OCI-LY1 (cell line): ENCODE results near the gene KCNIP4.
A peak's percentile ranks its signal among the peaks of the same experiment; 100 is the strongest.

ENCODE experiments used
- H2AFZ ChIP-seq: fragments of 200-600 bp; sonication (generic), shearing (Covaris generic); 2 replicates; pipeline ENCODE4 v1.6.0; 2014; ENCODE audit warnings: antibody characterized with exemption, mild to moderate bottlenecking, low read length
- H3F3A ChIP-seq: fragments of 200-600 bp; sonication (generic), shearing (Covaris generic); 2 replicates; pipeline ENCODE4 v1.6.0; 2014; ENCODE audit warnings: mild to moderate bottlenecking, antibody characterized with exemption, low read length, moderate library complexity; ENCODE audit not compliant: insufficient read depth
- H3K27ac ChIP-seq: fragments of 200-600 bp; sonication (generic); 2 replicates; pipeline ENCODE4 v1.5.1; 2014; ENCODE audit warnings: low read length, mixed run types, mild to moderate bottlenecking, low read depth; ENCODE audit not compliant: poor library complexity, severe bottlenecking
- H3K27me3 ChIP-seq: fragments of 200-600 bp; sonication (generic); 2 replicates; pipeline ENCODE4 v1.6.0; 2014; ENCODE audit warnings: antibody characterized with exemption, mild to moderate bottlenecking, low read length, moderate library complexity; ENCODE audit not compliant: insufficient read depth
- H3K36me3 ChIP-seq: fragments of 200-600 bp; sonication (generic); 2 replicates; pipeline ENCODE4 v1.6.1; 2014; ENCODE audit warnings: mild to moderate bottlenecking, antibody characterized with exemption, low read length, moderate library complexity, mixed read lengths; ENCODE audit not compliant: insufficient read depth
- H3K4me1 ChIP-seq: fragments of 200-600 bp; sonication (generic); 2 replicates; pipeline ENCODE4 v1.5.1; 2014; ENCODE audit warnings: mild to moderate bottlenecking, low read length, moderate library complexity; ENCODE audit not compliant: insufficient read depth, severe bottlenecking
- H3K4me2 ChIP-seq: fragments of 200-600 bp; sonication (generic), shearing (Covaris generic); 2 replicates; pipeline ENCODE4 v1.6.1; 2014; ENCODE audit warnings: low read length
- H3K4me3 ChIP-seq: fragments of 200-600 bp; sonication (generic); 2 replicates; pipeline ENCODE4 v1.5.1; 2014; ENCODE audit warnings: low read length, low read depth, mild to moderate bottlenecking, mixed read lengths; ENCODE audit not compliant: poor library complexity, severe bottlenecking
- H3K79me2 ChIP-seq: fragments of 200-600 bp; shearing (Covaris generic); 2 replicates; pipeline ENCODE4 v1.6.1; 2016; ENCODE audit warnings: mixed run types, low read length, mixed read lengths; ENCODE audit not compliant: insufficient read depth
- H3K9ac ChIP-seq: fragments of 200-600 bp; sonication (generic), shearing (Covaris generic); 2 replicates; pipeline ENCODE4 v1.6.1; 2014; ENCODE audit warnings: mild to moderate bottlenecking, low read length, mixed read lengths
- H3K9me2 ChIP-seq: fragments of 200-600 bp; sonication (generic), shearing (Covaris generic); 2 replicates; pipeline ENCODE4 v1.6.1; 2014; ENCODE audit warnings: low read depth, mild to moderate bottlenecking, low read length, mixed read lengths
- H3K9me3 ChIP-seq: fragments of 200-600 bp; shearing (Covaris generic); 2 replicates; pipeline ENCODE4 v1.6.1; 2014; ENCODE audit warnings: low read length, mixed read lengths
- H4K20me1 ChIP-seq: fragments of 200-600 bp; sonication (generic), shearing (Covaris generic); 2 replicates; pipeline ENCODE4 v1.6.0; 2016; ENCODE audit warnings: mild to moderate bottlenecking, low read length; ENCODE audit not compliant: insufficient read depth
- EZH2 ChIP-seq: fragments of 200-600 bp; sonication (generic), shearing (Covaris generic); IDR thresholded peaks from 2 replicates; pipeline ENCODE4 v1.8.0; 2017; ENCODE audit warnings: borderline replicate concordance, mixed run types, mild to moderate bottlenecking, antibody characterized with exemption, low read length, moderate library complexity, mixed read lengths
- TF ChIP-seq, protein P1 (sequence below): fragments of 200-600 bp; sonication (generic), shearing (Covaris generic); IDR thresholded peaks from 2 replicates; pipeline ENCODE4 v1.5.1; 2017; ENCODE audit warnings: mild to moderate bottlenecking, antibody characterized with exemption, low read length, moderate library complexity, mixed read lengths

The KCNIP4 gene

GRCh38 chr4:21792736-21793135 lies 155.8 kb downstream of the KCNIP4 start:
- Histone ChIP-seq H4K20me1 (no peaks in the 10 kb centered on the region), H3K9me3 (no peaks in the 10 kb centered on the region), H3K27ac (no peak overlapping the region), H3K27me3 (no peaks in the 10 kb centered on the region), H3K4me3 (no peak overlapping the region), H2AFZ (no peak overlapping the region), H3K36me3 (no peaks in the 10 kb centered on the region), H3K9ac (no peak overlapping the region), H3K79me2 (no peaks in the 10 kb centered on the region), H3K4me1 (no peaks in the 10 kb centered on the region), H3F3A (no peaks in the 10 kb centered on the region), H3K9me2 (no peaks in the 10 kb centered on the region), H3K4me2 (no peak overlapping the region)
- no peak for TF ChIP-seq EZH2
- TF ChIP-seq, protein P1, sequence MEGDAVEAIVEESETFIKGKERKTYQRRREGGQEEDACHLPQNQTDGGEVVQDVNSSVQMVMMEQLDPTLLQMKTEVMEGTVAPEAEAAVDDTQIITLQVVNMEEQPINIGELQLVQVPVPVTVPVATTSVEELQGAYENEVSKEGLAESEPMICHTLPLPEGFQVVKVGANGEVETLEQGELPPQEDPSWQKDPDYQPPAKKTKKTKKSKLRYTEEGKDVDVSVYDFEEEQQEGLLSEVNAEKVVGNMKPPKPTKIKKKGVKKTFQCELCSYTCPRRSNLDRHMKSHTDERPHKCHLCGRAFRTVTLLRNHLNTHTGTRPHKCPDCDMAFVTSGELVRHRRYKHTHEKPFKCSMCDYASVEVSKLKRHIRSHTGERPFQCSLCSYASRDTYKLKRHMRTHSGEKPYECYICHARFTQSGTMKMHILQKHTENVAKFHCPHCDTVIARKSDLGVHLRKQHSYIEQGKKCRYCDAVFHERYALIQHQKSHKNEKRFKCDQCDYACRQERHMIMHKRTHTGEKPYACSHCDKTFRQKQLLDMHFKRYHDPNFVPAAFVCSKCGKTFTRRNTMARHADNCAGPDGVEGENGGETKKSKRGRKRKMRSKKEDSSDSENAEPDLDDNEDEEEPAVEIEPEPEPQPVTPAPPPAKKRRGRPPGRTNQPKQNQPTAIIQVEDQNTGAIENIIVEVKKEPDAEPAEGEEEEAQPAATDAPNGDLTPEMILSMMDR: no peak

- no peaks in the 10 kb centered on the region for H3K9me2 ChIP-seq
- no peak overlapping the region for H3K4me3 ChIP-seq
- H3K27me3 ChIP-seq: no peaks in the 10 kb centered on the region
- no peak overlapping the region for H3K27ac ChIP-seq
- no peak for TF ChIP-seq EZH2
- TF ChIP-seq, protein P1: peak; percentile 27; the same call in 1 of the 2 replicates
- H3K36me3 ChIP-seq: no peaks in the 10 kb centered on the region
- H3K9me3 ChIP-seq: no peaks in the 10 kb centered on the region
- no peak overlapping the region for H3K4me2 ChIP-seq
- H3K4me1 ChIP-seq: no peaks in the 10 kb centered on the region
- no peak overlapping the region for H3K9ac ChIP-seq
- H3F3A ChIP-seq: no peaks in the 10 kb centered on the region
- H4K20me1 ChIP-seq: no peaks in the 10 kb centered on the region
- no peaks in the 10 kb centered on the region for H3K79me2 ChIP-seq
- H2AFZ ChIP-seq: no peak overlapping the region
Observed at GRCh38 chr4:21790438-21791029, 158.0 kb downstream of the KCNIP4 start.

DNA sequence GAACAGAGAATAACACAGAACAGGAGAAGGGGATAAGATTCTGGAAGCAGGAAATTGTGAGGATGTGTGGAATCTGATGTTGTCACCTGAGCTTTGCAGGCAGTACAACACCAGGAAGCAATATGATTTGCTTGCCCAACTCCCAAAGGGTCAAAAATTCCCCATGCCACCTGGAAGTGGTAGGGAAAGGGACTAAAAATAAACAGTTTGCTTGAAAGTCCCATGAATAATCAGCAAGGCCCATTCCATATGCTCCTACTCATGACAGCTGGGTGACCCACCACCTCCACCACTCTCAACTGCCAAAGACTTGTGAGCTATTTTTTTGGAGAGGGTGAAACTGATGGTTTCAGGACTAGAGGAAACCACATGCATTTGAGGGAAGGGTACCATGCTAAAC lies 168.4 kb downstream of the KCNIP4 start:
- Histone ChIP-seq H3K9me2 (no peaks in the 10 kb centered on the region), H2AFZ (no peak overlapping the region), H3K9me3 (no peaks in the 10 kb centered on the region), H3K79me2 (no peaks in the 10 kb centered on the region), H3K9ac (no peak overlapping the region), H3K36me3 (no peaks in the 10 kb centered on the region), H3K4me2 (no peak overlapping the region), H4K20me1 (no peaks in the 10 kb centered on the region), H3K27ac (no peak overlapping the region), H3K4me1 (no peaks in the 10 kb centered on the region), H3K4me3 (no peak overlapping the region), H3F3A (no peaks in the 10 kb centered on the region), H3K27me3 (no peaks in the 10 kb centered on the region)
- TF ChIP-seq, protein P1: no peak
- TF ChIP-seq EZH2: no peak
